GM12878 (cell line): ENCODE results near the gene RUNX3. TPM values are rescaled to one million over a fixed set of nuclear protein-coding genes. Genes with fewer than 3 reads are reported as not detected.

Experiments
- ATAC-seq: fragments of 200-7000 bp; cut with Tn5 transposase; 3 replicates; pipeline ENCODE4 v1.9.1; 2020; ENCODE audit warnings: mild to moderate bottlenecking, moderate library complexity
- BruUV-seq: library from RNA; stranded (reverse); fragments of 400-500 nt; replicated peaks from 2 replicates; lab custom pipeline; 2021; lab: Mats Ljungman, UMichigan
- CTCF ChIA-PET: fragments of 300-600 bp; sonication (Branson Sonifier 250); formaldehyde crosslinking; extraction: SDS; loops from one replicate; lab custom pipeline; 2021; ENCODE audit warnings: inconsistent platforms; lab: Yijun Ruan, JAX
- POLR2A ChIA-PET: fragments of 350-600 bp; formaldehyde crosslinking; extraction: SDS; loops from one replicate; lab custom pipeline; 2021; ENCODE audit warnings: inconsistent platforms; lab: Charles Lee
- RAD21 ChIA-PET: fragments of 300-600 bp; sonication (Branson Sonifier 250); formaldehyde crosslinking; loops from one replicate; lab custom pipeline; 2023; ENCODE audit warnings: antibody characterized with exemption; ENCODE audit not compliant: unreplicated experiment; lab: Charles Lee
- SMC1A ChIA-PET: fragments of 300-600 bp; sonication (Branson Sonifier 250); formaldehyde crosslinking; loops from one replicate; lab custom pipeline; 2023; ENCODE audit not compliant: unreplicated experiment, uncharacterized antibody; lab: Charles Lee
- DNase-seq: peaks from one replicate; pipeline ENCODE4 v3.0.0-alpha.2; 2011; ENCODE audit warnings: low read depth, low spot score
- FAIRE-seq: peaks from 3 replicates; lab custom pipeline; 2011; peaks lifted over from hg19 to GRCh38; lab: Jason Lieb, UNC
- H2AFZ ChIP-seq: 2 replicates; pipeline ENCODE4 v1.6.0; 2011; ENCODE audit warnings: low read depth, low read length, control low read depth; ENCODE audit not compliant: control insufficient read depth
- H3K27ac ChIP-seq: 2 replicates; pipeline ENCODE4 v1.5.1; 2011; ENCODE audit warnings: control low read depth; ENCODE audit not compliant: control insufficient read depth, insufficient read depth
- H3K27me3 ChIP-seq, 2 experiments: replicated peaks in 1 of 2; 2 replicates each; pipeline versions ENCODE4 v1.6.0 to v1.6.1; 2011; ENCODE audit warnings: low read length in 1 of 2; ENCODE audit not compliant: control insufficient read depth in 2 of 2, insufficient read depth in 2 of 2
- H3K36me3 ChIP-seq, 2 experiments: 2 replicates each; pipeline ENCODE4 v1.5.1; 2011; ENCODE audit warnings: low read length in 1 of 2; ENCODE audit not compliant: control insufficient read depth in 2 of 2, insufficient read depth in 2 of 2
- H3K4me1 ChIP-seq: 2 replicates; pipeline ENCODE4 v1.6.1; 2011; ENCODE audit warnings: mild to moderate bottlenecking, low read length, moderate library complexity, mixed read lengths; ENCODE audit not compliant: control insufficient read depth, insufficient read depth
- H3K4me2 ChIP-seq: 2 replicates; pipeline ENCODE4 v1.6.0; 2011; ENCODE audit warnings: control low read depth; ENCODE audit not compliant: control insufficient read depth, insufficient read depth
- H3K4me3 ChIP-seq: fragments of 200-600 bp; sonication (generic); 2 replicates; pipeline ENCODE4 v1.5.1; 2016
- H3K79me2 ChIP-seq: 2 replicates; pipeline ENCODE4 v1.6.0; 2011; ENCODE audit warnings: low read length; ENCODE audit not compliant: control insufficient read depth, insufficient read depth
- H3K9ac ChIP-seq: 2 replicates; pipeline ENCODE4 v1.8.0; 2011; ENCODE audit warnings: low read length, control low read depth, mixed read lengths; ENCODE audit not compliant: control insufficient read depth, insufficient read depth
- H3K9me3 ChIP-seq: replicated peaks from 3 replicates; pipeline ENCODE4 v1.5.1; 2011; ENCODE audit warnings: mild to moderate bottlenecking, low read length; ENCODE audit not compliant: control insufficient read depth, insufficient read depth
- H4K20me1 ChIP-seq: 2 replicates; pipeline ENCODE4 v1.6.0; 2011; ENCODE audit not compliant: control insufficient read depth, insufficient read depth
- CUX1 ChIP-seq: IDR thresholded peaks from 2 replicates; pipeline ENCODE4 v1.6.1; 2012; ENCODE audit warnings: improper control_type of control experiment, low read depth, low read length; ENCODE audit not compliant: insufficient replicate concordance
- NFYB ChIP-seq: IDR thresholded peaks from 2 replicates; pipeline ENCODE4 v1.6.1; 2011; ENCODE audit warnings: low read depth, mild to moderate bottlenecking, low read length, improper control_type of control experiment, moderate library complexity; ENCODE audit not compliant: insufficient read depth
- POLR2A ChIP-seq: IDR thresholded peaks from 2 replicates; pipeline ENCODE4 v1.6.1; 2011; ENCODE audit warnings: low read depth, mild to moderate bottlenecking, low read length
- POLR2AphosphoS5 ChIP-seq: IDR thresholded peaks from 2 replicates; pipeline ENCODE4 v1.6.1; 2011; ENCODE audit warnings: mild to moderate bottlenecking, low read length, inconsistent platforms
- WGBS: methylation state at CpG from one replicate; pipeline ENCODE4 v1.1.6; 2016; ENCODE audit warnings: low lambda C conversion rate; ENCODE audit not compliant: insufficient replicate concordance, insufficient coverage; ENCODE audit errors: missing lambda C conversion rate; 5-methylcytosine and 5-hydroxymethylcytosine counted together
- in situ Hi-C: fragments of 300-500 bp; cut with MboI; formaldehyde crosslinking; loops from 9 replicates; pipeline ENCODE4 v1.14.3; 2018; ENCODE audit warnings: mixed read lengths
- intact Hi-C: fragments of 100-400 bp; cut with micrococcal nuclease; formaldehyde crosslinking; loops from one replicate; pipeline ENCODE4 v1.14.2; 2022; ENCODE audit not compliant: unreplicated experiment
- polyA plus RNA-seq, 11 experiments: library from polyadenylated mRNA; depleted of rRNA in 4 of 11; unstranded in 6 of 11; stranded (reverse) in 5 of 11; fragments of >200 nt; fragmentation: Nextera tagmentation in 4 of 11; fragmentation: Illumina TruSeq in 1 of 11; extraction: Ambion mirVana in 4 of 11; extraction: Trizol in 1 of 11; gene quantifications; 1 replicate in 1 of 11; 2 replicates in 10 of 11; pipeline versions ENCODE4 v1.2.1 to v1.2.3, GENCODE V29; 2011 to 2016; ENCODE audit warnings: inconsistent platforms in 2 of 11, missing spikeins in 2 of 11, low read depth in 1 of 11
- total RNA-seq, 4 experiments: library from RNA; depleted of rRNA in 3 of 4; stranded (reverse); fragments of >200 nt in 3 of 4; fragmentation: Illumina TruSeq in 1 of 4; extraction: Trizol in 1 of 4; gene quantifications; 2 replicates each; pipeline versions ENCODE4 v1.2.1 to v1.2.3, GENCODE V29; 2013 to 2021
- TF ChIP-seq, protein P1 (sequence below): fragments of 450-650 bp; IDR thresholded peaks from 2 replicates; pipeline ENCODE4 v1.6.1; 2018; ENCODE audit warnings: borderline replicate concordance, mild to moderate bottlenecking; ENCODE audit not compliant: partially characterized antibody

The RUNX3 gene
- total and polyA plus RNA-seq, 10 of the 15 experiments (the other 5 are each of a cell fraction or from before 2014, with no cell fraction given), result 19.0 to 151 (median 31.4) TPM

DNA sequence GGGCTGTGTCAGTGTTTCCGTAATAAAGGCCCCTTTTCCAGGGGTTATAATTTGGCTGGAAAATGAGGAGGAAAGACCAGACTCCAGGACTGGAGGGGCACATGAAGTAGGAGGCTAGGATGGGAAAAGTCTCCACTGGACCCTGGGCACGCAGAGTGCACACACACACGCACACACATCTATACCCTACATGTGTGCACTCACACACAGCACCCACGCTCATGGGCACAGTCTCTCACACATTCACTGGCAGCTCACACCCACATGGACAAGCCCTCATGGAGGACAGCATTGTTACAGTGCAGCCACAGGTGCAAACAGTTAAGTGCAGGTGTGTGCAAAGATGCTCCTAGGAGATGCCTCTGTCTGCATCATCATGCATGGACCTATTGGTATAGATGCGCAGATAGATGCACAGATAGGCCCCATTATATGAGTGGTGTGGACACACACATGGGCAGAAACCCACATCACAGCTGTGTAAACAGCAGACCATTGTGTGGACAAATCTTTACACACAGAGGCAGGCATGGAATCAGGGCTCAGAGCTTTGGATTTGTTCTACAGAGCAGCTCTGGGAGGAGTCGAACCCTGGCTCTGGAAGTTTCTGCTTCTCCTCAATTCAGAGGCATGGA is 9.1 kb upstream of the RUNX3 start (continued):
- TF ChIP-seq, protein P1, sequence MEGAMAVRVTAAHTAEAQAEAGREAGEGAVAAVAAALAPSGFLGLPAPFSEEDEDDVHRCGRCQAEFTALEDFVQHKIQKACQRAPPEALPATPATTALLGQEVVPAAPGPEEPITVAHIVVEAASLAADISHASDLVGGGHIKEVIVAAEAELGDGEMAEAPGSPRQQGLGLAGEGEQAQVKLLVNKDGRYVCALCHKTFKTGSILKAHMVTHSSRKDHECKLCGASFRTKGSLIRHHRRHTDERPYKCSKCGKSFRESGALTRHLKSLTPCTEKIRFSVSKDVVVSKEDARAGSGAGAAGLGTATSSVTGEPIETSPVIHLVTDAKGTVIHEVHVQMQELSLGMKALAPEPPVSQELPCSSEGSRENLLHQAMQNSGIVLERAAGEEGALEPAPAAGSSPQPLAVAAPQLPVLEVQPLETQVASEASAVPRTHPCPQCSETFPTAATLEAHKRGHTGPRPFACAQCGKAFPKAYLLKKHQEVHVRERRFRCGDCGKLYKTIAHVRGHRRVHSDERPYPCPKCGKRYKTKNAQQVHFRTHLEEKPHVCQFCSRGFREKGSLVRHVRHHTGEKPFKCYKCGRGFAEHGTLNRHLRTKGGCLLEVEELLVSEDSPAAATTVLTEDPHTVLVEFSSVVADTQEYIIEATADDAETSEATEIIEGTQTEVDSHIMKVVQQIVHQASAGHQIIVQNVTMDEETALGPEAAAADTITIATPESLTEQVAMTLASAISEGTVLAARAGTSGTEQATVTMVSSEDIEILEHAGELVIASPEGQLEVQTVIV, result no peak

DNA sequence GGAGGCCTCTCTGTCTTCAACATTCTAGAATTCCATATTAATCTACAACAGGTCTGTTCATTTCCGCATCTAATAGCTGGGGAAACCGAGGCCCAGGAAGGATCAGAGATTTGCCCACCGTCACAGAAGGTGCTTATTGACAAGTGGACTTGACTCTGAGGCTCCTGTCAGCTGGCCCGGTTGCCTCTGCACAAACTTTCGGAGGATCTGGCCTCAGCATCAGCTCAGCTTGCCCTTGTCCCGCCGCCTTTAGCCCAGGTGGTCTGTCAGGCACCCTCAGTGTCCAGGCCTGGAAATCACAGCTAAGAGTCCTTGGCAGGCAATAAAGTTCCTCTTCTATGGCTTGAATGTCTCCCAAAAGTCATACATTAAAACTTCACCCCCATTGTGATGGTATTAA is 8.2 kb upstream of the RUNX3 start:
- intact Hi-C loops, result no loop called here
- CTCF ChIA-PET, result interaction anchor here (0.9 to 20.9 kb wide), 4 partner anchors 8 to 162 kb away, joined by 3 to 314 read pairs (median 4); no protein-coding TSS in a partner anchor

More for the DNA sequence above, 8.2 kb upstream of the RUNX3 start:
- POLR2A ChIA-PET, result no interaction called here
- in situ Hi-C loops, result no loop called here
- RAD21 ChIA-PET, result interaction anchor here (1.1 to 7.3 kb wide), 4 partner anchors 10 to 166 kb away, joined by 3 to 99 read pairs (median 50); no protein-coding TSS in a partner anchor
- Histone ChIP-seq H3K9ac (no peak overlapping the region), H3K4me3 (no peak overlapping the region), H4K20me1 (peaks cover 10% of the 10 kb centered on the region), H3K27me3 (no peaks in the 10 kb centered on the region), H3K36me3 (peaks cover 28 to 47% of the 10 kb centered on the region in 2 experiments), H2AFZ (no peak overlapping the region), H3K79me2 (peaks cover 97% of the 10 kb centered on the region), H3K9me3 (no peaks in the 10 kb centered on the region), H3K4me1 (peaks cover 41% of the 10 kb centered on the region), H3K27ac (no peak overlapping the region), H3K4me2 (no peak overlapping the region)
- TF ChIP-seq CUX1, result no peak
- TF ChIP-seq NFYB, result no peak
- 0 out of 2 replicates have a peak, but pooled peaks have one; percentile 7 for TF ChIP-seq POLR2AphosphoS5
- peak; percentile 21; the same call in 1 of the 2 replicates for TF ChIP-seq POLR2A
- ATAC-seq (no peak), FAIRE-seq (no peak), DNase-seq (no peak)
- WGBS, result 98% methylated on average over 7 of the region's 7 CpGs
- BruUV-seq, result no TSS peak
- SMC1A ChIA-PET, result interaction anchor here (6.4 to 23.9 kb wide), 3 partner anchors 10 to 98 kb away, joined by 64 to 391 read pairs (median 239); no protein-coding TSS in a partner anchor
